GM21367 (cell line): ENCODE data around the gene SLC4A5.
"Not testable (repeated sequence)": the region's sequence is repeated elsewhere in the genome, so short reads cannot be mapped to it uniquely, and the experiment has no call there.

Source experiments
- ATAC-seq: cut with Tn5 transposase; IDR thresholded peaks from one replicate; pipeline ENCODE4 v1.9.1; 2021; ENCODE audit not compliant: unreplicated experiment

Gene SLC4A5

GRCh38 chr2:74239346-74239745 is 103.9 kb downstream of the SLC4A5 start:
- no peak for ATAC-seq

GRCh38 chr2:74238879-74239278 is 104.3 kb downstream of the SLC4A5 start:
- ATAC-seq, result no peak

GRCh38 chr2:74235041-74235440 is 108.2 kb downstream of the SLC4A5 start:
- ATAC-seq, result no peak

GRCh38 chr2:74233648-74234047 is 109.6 kb downstream of the SLC4A5 start:
- no peak for ATAC-seq

- ATAC-seq, result no peak
Measured at GRCh38 chr2:74232426-74232825, 110.8 kb downstream of the SLC4A5 start.

GRCh38 chr2:74229865-74230264 is 113.4 kb downstream of the SLC4A5 start:
- ATAC-seq, result not testable (repeated sequence)

- no peak for ATAC-seq
Measured at GRCh38 chr2:74228772-74229171, 114.4 kb downstream of the SLC4A5 start.

- ATAC-seq, result no peak
Measured at GRCh38 chr2:74227646-74228045, 115.6 kb downstream of the SLC4A5 start.

- ATAC-seq, result no peak
Measured at GRCh38 chr2:74226648-74227213, 116.5 kb downstream of the SLC4A5 start.

GRCh38 chr2:74225698-74226459 is 117.3 kb downstream of the SLC4A5 start:
- no peak for ATAC-seq

GRCh38 chr2:74223941-74224770 is 119.1 kb downstream of the SLC4A5 start:
- no peak for ATAC-seq

- ATAC-seq, result no peak
Measured at GRCh38 chr2:74222300-74222650, 120.9 kb downstream of the SLC4A5 start.

GRCh38 chr2:74221604-74222299 is 121.5 kb downstream of the SLC4A5 start:
- ATAC-seq, result no peak

GRCh38 chr2:74221091-74221490 is 122.1 kb downstream of the SLC4A5 start:
- no peak for ATAC-seq

GRCh38 chr2:74219846-74220486 is 123.2 kb downstream of the SLC4A5 start:
- ATAC-seq, result no peak

- ATAC-seq, result no peak
Measured at GRCh38 chr2:74216642-74217041, 126.6 kb downstream of the SLC4A5 start.

GRCh38 chr2:74215771-74216170 is 127.4 kb downstream of the SLC4A5 start:
- not testable (repeated sequence) for ATAC-seq

GRCh38 chr2:74212702-74213410 is 130.4 kb downstream of the SLC4A5 start:
- no peak for ATAC-seq

GRCh38 chr2:74206180-74206688 is 137.0 kb downstream of the SLC4A5 start:
- ATAC-seq, result peak; percentile 51

GRCh38 chr2:74205596-74205995 is 137.6 kb downstream of the SLC4A5 start:
- ATAC-seq, result peak; percentile 29
